ENCODE measurements around the gene EGFR.

EGFR gene

DNA sequence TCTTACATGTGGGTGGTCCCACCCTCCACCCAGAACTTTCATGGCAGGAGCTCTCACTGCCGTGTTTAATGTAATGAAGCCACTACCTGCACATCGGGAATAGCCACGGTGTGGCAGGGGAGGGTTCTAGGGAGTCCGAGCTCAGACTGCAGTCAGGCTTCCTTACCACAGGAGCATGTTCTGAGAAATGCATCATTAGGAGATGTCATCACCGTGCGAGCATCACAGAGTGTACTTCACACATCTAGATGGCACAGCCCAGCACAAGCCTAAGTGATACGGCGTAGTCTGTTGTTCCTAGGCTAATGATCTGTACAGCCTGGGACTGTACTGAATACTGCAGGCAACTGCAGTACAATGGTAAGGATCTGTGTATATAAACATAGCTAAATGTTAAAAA, 193.4 kb downstream of the EGFR start:
- no peak for DNase-seq (ENCODE audit: low read depth)

GRCh38 chr7:55212838-55213237, 194.0 kb downstream of the EGFR start:
- no peak for DNase-seq (ENCODE audit: low read depth)

DNA sequence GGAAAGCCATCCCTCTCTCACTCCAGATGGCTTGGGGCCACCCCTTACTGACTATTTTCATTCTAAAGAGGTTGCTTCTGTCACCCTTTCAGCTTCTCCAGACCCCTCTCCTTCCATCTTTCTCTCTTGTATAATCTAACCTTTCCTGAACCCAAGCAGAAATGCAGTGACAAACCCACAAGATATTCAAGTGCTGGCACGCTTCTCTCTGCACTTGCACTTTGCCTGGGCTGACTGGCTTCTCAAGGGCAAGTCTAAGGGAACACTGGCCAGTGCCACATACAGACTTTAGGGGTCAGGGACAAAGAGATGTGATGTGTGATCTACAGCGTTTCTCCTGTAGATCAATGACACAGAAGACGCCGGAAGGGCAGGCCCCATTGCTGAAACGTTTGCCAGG, 195.9 kb downstream of the EGFR start:
- no peak for DNase-seq (ENCODE audit: low read depth)

DNA sequence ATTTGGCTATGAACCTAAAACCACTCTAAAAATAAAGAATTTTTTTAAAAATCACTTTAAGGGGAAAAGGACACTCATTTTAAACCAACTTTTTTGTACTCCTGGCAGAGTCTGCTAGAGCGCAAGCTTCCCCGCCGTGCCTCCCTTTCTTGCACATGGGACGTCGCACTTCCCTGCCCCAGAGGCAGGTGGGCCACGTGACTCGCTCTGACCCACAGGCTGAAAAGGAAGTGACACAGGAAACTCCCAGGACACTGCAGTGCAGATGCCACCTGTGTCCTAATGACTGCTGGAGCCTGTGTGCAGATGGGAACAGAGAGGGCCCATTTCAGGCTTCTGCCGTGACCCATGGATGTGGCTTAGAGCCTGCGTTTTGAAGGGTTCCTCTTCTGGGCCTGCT, 204.2 kb downstream of the EGFR start:
- DNase-seq (ENCODE audit: low read depth): no peak

DNA sequence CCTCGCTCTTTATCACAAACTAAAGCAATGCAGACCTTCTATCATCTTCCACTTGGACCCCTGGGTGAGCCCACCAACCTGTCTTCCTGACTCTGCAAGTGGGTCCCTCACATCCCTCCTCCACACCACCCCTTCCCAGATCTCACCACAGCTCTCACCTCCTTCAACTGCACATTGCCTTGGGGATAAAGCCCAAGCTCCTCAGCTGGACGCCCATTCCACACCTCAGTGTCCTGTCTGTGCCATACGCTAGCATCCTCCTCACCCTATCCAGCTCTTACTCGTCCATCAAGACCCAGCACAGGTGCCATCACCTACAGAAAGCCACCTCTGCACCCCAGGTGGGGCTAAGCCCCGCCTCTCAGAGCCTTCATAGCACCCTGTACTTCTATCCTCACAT, 205.3 kb downstream of the EGFR start:
- no peak for DNase-seq (ENCODE audit: low read depth)

DNA sequence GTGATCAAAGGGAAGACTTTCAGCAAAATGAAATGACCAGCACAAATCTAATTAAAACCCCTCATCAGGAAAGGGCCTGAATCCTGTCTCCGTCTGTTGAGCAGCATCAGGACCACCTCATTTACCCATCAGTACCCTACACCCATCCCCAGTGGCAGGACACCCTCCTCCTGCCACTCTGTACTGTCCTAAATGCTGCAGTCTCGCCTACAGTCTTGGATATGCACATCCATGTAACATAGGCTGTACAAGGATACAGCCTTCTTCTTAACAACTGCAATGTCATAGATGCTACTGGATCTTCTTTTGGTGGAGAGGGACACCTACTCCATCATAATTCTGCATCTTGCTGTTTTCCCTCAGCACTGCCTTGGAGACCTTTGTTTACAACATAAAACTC, 206.0 kb downstream of the EGFR start:
- DNase-seq (ENCODE audit: low read depth): no peak

DNA sequence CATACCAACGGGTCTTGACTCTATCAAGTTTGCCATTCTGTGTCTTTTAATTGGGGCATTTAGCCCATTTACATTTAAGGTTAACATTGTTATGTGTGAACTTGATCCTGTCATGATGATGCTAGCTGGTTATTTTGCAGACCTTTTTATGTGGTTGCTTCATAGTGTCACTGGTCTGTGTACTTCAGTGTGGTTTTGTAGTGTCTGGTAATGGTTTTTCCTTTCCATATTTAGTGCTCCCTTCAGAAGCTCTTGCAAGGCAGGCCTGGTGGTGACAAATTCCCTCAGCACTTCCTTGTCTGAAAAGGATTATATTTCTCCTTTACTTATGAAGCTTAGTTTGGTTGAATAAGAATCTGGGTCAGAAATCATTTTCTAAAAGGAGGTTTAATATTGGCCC, 211.2 kb downstream of the EGFR start:
- DNase-seq (ENCODE audit: low read depth): no peak

- no peak for DNase-seq (ENCODE audit: low read depth)
These were observed 213.0 kb downstream of the EGFR start for GRCh38 chr7:55231736-55232280.

DNA sequence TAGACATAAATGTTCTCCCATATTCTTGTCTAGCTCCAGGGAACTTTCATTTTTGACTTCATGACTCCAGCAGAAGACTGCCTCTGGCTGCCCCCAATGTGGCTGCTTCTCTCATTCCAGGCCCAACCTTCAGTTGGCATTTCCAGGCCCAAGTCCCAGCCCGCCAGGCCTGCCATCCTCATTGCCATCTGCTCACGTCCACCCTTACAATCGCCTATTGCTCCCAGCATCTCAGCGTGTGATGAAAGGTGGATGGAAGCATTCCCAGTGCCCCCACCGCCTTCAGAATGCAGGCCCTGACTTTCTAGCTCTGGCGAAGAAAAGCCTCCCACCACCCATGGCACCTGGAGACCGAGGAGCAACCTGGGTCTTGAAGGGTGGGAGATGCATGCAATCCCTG, 214.2 kb downstream of the EGFR start:
- no peak for DNase-seq (ENCODE audit: low read depth)

DNA sequence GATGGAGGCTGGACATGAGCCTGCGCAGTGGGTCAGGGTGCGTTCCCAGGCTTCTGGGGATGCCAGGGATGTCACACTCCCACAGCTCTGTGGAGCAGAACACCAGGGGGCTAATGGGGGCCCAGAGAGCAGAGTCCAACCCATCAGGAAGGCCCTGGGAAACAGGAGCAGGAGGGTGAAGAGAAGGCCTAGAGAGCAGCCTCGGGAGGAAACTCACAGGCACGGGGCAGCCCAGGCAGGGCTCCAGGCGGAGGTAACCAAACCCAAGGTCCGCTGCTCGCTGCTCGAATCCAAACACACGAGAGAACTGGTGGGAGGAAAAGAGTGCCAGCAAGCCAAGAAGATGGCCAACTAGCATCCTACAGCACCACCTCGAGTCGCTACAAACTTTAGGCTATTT, 215.6 kb downstream of the EGFR start:
- no peak for DNase-seq (ENCODE audit: low read depth)

DNA sequence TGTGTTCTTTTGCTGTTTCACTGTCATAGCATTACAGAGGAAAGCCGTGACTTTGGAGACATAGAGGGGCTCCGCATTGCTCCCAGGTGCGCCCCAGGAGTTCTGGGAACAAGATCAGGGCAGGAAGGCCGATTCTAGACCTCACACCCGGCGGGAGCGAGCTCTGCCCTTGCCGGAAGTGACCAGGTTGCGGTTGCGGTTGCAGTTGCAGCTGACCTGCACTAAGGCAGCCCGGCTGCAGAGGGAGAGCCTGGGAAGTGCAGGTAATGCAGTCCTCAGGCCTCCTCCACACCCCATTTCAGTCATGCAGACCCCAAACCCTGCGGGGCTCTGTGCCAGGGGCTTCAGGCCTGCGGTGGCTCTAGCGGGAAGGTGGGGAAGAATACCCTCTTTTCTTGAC, 216.3 kb downstream of the EGFR start:
- DNase-seq (ENCODE audit: low read depth): no peak

- DNase-seq (ENCODE audit: low read depth): no peak
These were observed 217.0 kb downstream of the EGFR start for GRCh38 chr7:55235801-55236200.

DNA sequence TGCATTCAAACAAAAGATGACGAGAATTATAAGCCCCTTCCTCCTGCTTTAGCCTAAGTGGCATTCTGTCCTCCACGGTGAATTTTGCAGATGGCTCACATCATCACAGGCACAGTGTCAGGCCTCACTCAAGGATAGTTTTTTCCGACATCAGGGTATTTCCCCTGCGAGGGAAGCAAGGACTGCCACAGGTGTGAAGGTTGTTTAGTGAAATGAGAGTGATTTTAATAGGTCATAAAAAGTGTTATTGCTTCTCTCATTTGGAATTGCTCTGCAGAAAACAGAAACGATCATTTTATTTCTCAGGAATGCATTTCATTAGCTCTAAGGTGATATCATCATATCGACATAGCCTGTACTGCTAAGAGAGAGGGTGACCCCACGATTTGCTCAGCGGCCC, 217.7 kb downstream of the EGFR start:
- no peak for DNase-seq (ENCODE audit: low read depth)

- DNase-seq (ENCODE audit: low read depth): no peak
These were observed 218.5 kb downstream of the EGFR start for GRCh38 chr7:55237156-55237893.

DNA sequence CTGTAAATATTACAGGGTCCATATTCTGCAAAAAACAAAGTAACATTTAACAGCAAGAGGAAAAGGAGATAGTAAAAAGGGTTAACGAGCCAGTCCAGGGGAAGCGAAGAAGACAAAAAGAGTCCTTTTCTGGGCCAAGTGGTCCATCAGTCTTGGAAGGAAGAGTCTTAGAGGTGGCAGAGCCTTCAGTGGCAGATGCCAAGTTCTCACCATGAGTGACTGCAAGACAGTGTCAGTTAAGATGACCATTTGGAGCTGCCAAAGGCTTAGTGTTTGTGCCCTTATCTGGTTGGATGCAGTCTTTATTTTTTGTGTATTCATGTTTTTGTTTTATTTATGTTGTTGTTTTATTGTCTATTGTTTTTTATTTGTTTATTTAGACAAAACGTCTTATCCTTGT, 220.6 kb downstream of the EGFR start:
- no peak for DNase-seq (ENCODE audit: low read depth)

DNA sequence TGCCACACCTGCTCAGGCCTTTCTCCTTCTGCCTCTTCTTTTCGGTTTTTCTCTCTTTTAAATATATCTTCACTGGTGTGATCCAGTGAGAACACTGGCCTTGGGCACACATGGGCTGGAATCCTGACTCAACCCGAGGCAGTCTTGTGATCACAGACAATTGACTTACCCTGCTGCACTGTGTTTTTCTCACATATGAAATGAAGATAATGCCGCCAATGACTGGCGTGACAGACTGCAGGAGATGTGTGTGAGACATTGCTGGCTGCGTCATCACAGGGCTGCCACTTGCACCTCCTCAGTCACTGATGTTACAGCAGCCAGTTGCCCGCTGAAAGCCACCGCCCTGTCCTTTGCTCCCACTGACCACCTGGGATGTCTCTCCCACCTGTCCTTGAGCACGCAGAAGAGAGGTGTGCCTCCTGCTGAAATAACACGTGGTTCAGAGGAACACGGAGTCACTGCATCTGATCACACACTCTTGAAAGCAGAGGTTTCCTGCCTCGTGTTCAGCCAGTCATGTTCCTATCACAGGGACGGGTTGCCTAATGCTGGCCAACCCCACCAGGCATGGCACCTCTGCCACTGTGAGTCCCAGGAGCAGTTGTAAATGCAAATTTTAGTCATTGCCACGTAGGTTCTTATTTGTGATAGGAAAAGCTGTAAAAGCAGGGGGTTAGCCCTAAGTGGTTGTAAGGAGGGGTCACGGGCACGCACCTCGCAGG, 221.8 kb downstream of the EGFR start:
- no peak for DNase-seq (ENCODE audit: low read depth)

- no peak for DNase-seq (ENCODE audit: low read depth)
These were observed 223.1 kb downstream of the EGFR start for GRCh38 chr7:55241958-55242357.

DNA sequence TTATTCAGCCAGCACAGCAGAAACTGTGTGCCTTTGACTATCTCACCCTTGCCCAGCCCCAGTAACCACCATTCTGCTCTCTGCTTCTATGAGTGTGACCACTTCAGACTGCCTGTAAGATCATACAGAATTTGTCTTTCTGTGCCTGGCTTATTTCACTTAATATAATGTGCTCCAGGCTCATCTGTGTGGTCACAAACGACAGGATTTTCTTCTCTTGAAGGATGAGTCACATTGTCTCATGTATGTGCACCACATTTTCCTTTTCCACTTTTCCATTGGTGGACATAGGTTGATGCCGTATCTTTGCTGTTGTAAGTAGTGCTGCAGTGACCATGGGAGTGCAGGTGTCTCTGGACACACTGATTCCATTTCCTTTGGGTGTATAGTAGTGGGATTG, 223.8 kb downstream of the EGFR start:
- no peak for DNase-seq (ENCODE audit: low read depth)

- DNase-seq (ENCODE audit: low read depth): no peak
These were observed 225.4 kb downstream of the EGFR start for GRCh38 chr7:55244006-55244745.

GRCh38 chr7:55245271-55245723, 226.5 kb downstream of the EGFR start:
- DNase-seq (ENCODE audit: low read depth): no peak

DNA sequence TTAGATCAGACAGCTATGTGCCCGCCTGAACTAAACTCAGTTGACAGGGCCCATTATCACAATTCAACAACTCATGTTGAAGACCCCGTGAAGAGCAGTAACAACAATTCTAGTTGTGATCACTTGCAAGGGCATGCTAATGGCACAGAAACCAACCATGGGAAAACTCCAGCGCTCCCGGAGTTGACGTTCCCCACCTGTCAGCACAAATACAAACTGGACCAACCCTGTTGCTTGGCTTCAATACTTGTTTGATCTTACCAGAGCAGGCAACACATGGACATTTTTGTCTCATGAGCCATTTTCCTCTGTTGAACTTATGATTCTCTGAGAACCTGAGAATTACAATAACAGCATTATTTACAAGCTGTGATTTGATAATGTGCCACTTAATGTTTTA, 227.4 kb downstream of the EGFR start:
- no peak for DNase-seq (ENCODE audit: low read depth)

DNA sequence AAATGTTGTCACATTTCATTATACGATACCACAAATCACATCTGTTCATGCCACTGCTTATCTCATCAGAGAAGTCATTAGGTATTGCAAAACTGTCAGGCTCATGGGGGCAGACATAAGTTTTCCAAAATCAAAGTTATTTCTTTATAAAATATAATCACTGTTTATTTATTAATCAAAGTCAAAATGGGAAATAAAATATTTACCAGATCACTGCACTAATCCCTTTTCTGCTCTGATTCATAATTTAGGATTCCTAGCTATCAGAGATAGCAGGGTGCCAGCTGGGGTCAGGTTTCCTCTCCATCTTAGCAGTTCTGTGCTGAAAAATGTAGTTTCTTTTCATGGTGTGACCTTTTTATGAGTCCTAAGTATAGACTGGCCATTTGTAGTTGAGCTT, 228.6 kb downstream of the EGFR start:
- no peak for DNase-seq (ENCODE audit: low read depth)

DNA sequence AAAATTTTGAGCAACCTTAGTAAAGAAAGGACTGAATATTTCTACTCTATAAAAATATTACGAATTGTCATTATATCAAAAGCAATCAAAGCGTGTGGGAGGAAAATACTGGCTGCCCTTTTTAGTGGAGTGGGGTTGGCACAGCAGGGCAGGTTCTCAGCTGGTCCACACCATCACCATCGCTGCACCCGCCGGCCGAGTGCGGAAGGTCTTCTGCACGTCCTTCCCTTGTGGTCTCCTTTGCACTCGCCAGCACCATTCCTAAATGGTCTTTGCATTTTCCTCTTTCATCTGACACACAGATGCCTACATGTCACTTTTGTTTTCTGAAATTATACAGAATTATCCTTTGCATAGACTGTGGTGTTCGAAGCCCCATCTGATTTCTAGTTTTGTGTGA, 229.7 kb downstream of the EGFR start:
- no peak for DNase-seq (ENCODE audit: low read depth)
